ENCODE data around the gene NADSYN1. TPM values are rescaled to one million over a fixed set of nuclear protein-coding genes. Genes with fewer than 3 reads are reported as not detected.

The NADSYN1 gene
- total RNA-seq, 2 donors from 2014 or later, result 18.0 to 18.8 TPM

DNA sequence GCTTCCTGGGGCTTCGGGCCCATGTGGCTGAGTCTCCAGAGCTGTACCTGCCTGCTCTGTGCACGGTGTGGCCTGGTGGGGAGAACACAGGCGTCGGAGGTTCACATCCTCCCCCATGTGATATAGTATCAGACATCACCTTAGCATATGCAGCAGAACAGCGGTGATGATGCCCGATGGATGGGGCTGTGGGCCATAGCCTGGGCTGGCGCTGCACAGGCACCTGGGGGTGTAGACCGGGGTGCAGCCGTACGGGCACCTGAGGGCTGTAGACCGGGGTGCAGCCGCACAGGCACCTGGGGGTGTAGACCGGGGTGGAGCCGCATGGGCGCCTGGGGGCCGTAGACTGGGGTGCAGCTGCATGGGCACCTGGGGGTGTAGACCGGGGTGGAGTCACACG lies 29.2 kb downstream of the NADSYN1 start:
- no peaks in the 10 kb centered on the region for H3K4me1 ChIP-seq
- no peaks in the 10 kb centered on the region for H3K9me3 ChIP-seq
- peaks cover 63% of the 10 kb centered on the region for H3K36me3 ChIP-seq
- no peak for TF ChIP-seq CTCF (IDR thresholded peaks at IDR 0.05)
- H3K4me3 ChIP-seq, result no peak overlapping the region
- H3K27ac ChIP-seq, result no peak overlapping the region
- H3K27me3 ChIP-seq, result no peaks in the 10 kb centered on the region
- DNase-seq (ENCODE audit: low spot score), result no peak

DNA sequence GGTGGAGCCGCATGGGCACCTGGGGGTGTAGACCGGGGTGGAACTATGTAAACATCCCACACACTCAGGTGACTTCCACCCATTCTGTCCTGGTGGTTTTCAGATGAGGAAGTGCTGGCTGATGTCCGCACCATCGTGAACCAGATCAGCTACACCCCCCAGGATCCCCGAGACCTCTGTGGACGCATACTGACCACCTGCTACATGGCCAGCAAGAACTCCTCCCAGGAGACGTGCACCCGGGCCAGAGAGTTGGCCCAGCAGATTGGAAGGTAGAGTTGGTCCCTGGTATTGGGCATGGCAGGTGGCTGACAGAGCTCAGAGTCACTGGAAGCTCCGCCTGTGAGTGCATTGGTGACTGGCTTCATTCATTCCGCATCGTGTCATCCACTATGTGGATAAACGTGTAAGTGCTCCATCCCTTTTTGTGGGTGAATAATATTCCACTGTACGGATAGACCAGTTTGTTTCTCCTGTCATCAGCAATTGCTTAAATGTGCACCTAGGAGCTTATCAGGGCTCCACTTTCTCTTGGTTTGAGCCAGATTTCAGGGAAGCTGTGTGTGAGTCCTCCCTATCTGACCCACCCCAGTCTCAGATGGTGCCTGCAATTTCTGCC lies 29.9 kb downstream of the NADSYN1 start:
- Histone ChIP-seq H3K27ac (no peak overlapping the region), H3K36me3 (peaks cover 61% of the 10 kb centered on the region), H3K4me3 (no peak overlapping the region), H3K4me1 (no peaks in the 10 kb centered on the region), H3K9me3 (no peaks in the 10 kb centered on the region), H3K27me3 (no peaks in the 10 kb centered on the region)
- DNase-seq (ENCODE audit: low spot score), result no peak
- no peak for TF ChIP-seq CTCF (IDR thresholded peaks at IDR 0.05)

DNA sequence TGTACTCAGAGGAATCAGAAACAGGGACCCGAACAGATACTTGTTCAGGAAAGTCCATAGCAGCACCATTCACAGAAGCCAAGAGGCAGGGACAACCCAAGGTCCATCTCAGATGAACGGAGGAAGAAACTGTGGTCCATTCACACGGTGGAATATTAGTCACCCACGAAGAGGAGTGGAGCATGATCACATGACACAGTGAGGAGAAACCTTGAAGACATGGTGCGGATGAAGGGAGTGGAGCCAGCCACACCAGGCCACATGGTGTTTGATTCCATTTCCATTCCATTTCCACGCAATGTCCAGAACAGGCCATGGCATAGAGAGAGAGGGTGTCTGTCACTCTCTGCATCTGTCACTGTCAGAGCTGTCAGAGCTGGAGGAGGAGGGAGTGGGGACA lies 30.7 kb downstream of the NADSYN1 start:
- no peaks in the 10 kb centered on the region for H3K9me3 ChIP-seq
- TF ChIP-seq CTCF (IDR thresholded peaks at IDR 0.05), result no peak
- H3K27ac ChIP-seq, result no peak overlapping the region
- H3K4me3 ChIP-seq, result no peak overlapping the region
- H3K4me1 ChIP-seq, result peaks cover 0 to 5% of the 10 kb centered on the region in 2 donors
- peaks cover 54% of the 10 kb centered on the region for H3K36me3 ChIP-seq
- H3K27me3 ChIP-seq, result no peaks in the 10 kb centered on the region
- no peak for DNase-seq (ENCODE audit: low spot score)

- DNase-seq (ENCODE audit: low spot score), result no peak
- Histone ChIP-seq H3K9me3 (no peaks in the 10 kb centered on the region), H3K27me3 (no peaks in the 10 kb centered on the region), H3K4me1 (peaks cover 0 to 6% of the 10 kb centered on the region in 2 donors), H3K4me3 (no peak overlapping the region), H3K27ac (no peak overlapping the region), H3K36me3 (peaks cover 47% of the 10 kb centered on the region)
- TF ChIP-seq CTCF (IDR thresholded peaks at IDR 0.05), result no peak
Observed at GRCh38 chr11:71484248-71485062, 31.5 kb downstream of the NADSYN1 start.

DNA sequence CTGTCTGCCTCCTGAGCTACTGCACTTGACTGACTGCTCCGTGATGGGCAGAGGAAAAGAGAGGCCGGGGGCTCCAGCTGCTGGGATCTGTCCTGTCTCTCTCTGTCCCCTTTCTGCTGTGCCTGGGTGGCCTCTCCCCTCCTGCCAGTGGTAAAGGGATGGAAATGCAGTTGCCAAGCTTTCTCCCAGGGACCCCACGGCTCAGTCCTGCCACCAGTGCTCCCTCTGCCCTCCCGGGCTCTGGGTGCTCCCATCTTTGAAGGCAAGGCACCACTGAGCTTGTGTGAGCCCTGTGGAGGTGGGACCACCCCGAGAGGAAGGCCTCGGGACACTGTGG lies 32.0 kb downstream of the NADSYN1 start:
- H3K27me3 ChIP-seq, result no peaks in the 10 kb centered on the region
- H3K4me1 ChIP-seq, result peaks cover 0 to 6% of the 10 kb centered on the region in 2 donors
- H3K36me3 ChIP-seq, result peaks cover 41% of the 10 kb centered on the region
- H3K9me3 ChIP-seq, result no peaks in the 10 kb centered on the region
- no peak for DNase-seq (ENCODE audit: low spot score)
- no peak overlapping the region for H3K4me3 ChIP-seq
- TF ChIP-seq CTCF (IDR thresholded peaks at IDR 0.05), result no peak
- no peak overlapping the region for H3K27ac ChIP-seq
